CD4-positive, alpha-beta T cell treated with Interleukin-6 at 100 ng/mL for 8 hours (primary cell): ENCODE results near the gene PPP1R13L.
"Not testable (repeated sequence)": the region's sequence is repeated elsewhere in the genome, so short reads cannot be mapped to it uniquely, and the experiment has no call there.

ENCODE experiments used
- DNase-seq: peaks from one replicate; pipeline ENCODE4 v3.0.0-alpha.2; 2020; ENCODE audit warnings: mixed read lengths, low spot score

Gene PPP1R13L

GRCh38 chr19:45429896-45430295 lies 25.0 kb upstream of the PPP1R13L start:
- not testable (repeated sequence) for DNase-seq

- DNase-seq: no peak
These were observed 23.7 kb upstream of the PPP1R13L start for GRCh38 chr19:45428384-45429231.

DNA sequence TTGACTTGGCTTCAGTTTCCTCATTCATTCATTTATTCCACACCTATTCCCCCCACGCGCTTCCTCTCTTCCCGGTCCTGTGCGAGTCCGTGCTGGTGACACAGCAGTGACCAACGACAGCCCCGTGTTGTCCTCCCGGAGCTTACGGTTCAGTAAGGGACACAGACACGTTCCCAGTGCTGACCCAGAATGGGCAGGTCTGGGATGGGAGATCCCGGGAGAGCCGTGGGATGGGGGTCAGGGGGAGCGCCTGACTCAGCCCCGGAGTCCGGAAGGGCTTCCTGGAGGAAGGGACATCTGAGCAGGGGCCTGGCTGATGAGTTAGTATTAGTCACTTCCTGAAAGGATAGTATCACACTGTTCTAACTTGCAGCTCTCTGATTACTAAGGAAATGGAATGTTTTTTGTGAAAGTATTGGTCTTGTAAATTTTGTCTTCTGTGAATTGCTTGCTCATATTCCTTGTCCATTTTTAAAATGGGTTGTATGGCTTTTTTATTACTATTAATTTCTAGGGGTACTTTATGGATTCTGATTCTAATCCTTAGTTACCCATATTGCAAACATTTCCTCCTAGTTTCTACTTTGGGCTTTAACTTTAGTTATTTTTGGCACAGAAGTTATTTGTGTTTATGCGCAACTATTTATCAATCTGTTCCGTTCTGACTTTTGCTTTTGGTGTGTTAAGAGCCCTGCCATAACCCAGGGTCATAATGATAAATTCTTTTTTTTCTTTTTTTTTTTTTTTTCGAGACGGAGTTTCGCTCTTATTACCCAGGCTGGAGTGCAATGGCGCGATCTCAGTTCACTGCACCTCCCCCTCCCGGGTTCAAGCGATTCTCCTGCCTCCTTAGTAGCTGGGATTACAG lies 19.6 kb upstream of the PPP1R13L start:
- peak; percentile 24 for DNase-seq

DNA sequence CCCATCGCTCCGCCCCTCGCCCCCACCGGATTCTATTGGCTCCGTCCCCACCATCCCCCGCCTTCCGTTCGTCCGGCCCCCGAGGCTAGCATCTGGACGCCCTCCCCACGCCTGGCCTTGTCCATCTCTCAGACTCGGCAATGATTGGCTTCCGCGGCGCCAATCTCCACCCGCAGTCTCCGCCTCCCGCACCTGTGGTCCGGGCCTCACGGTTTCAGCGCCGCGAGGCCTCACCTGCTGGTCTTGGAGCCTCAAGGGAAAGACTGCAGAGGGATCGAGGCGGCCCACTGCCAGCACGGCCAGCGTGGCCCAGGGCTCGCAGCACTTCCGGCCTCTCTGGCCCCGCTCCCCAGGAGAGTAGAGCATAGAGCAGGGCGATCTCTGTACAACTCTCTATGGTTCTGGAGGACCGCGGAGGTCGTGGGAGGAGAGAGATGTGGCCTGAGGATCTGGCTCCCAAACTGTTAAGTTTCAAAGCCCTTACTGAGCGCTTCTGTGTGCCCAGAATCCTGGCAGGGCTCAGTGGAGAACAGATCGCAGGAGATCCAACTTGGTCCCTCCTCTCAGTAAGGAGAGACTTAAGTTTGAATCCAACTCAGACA lies 18.8 kb upstream of the PPP1R13L start, which contains the start of gene ERCC1:
ERCC1 (minus strand) TSS at position 329 of the 602 bp plus-strand sequence. CDS start 543 bp downstream, outside the sequence.
- no peak for DNase-seq

GRCh38 chr19:45423033-45423588 lies 18.2 kb upstream of the PPP1R13L start:
- peak; percentile 84 for DNase-seq

DNA sequence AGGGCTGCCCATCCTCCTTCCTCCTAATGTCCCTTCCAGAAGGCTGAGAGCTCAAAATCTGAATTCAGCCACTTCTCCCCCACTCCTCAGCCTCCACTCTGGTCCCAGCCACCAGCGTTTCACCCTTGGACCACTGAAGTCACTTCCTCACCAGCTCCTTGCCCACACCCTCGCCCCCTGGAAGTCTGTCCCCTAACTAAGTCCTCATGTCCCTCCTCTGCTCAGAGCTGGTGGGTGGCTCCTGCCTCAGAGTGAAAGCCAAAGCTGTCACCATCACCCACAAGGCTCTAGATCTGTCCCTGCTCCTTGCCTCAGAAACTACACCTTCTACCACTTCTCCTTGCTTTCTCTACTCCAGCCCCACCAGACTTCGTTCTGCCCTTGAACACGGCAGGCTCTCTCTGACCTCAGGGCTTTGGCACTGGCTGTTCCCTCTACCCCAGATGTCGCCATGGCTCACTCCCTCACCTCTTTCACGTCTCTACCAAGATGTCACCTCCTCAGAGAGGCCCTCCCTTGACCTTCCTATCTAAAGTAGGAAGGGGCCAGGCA lies 17.2 kb upstream of the PPP1R13L start:
- DNase-seq: no peak

- no peak for DNase-seq
These were observed 16.0 kb upstream of the PPP1R13L start for GRCh38 chr19:45420871-45421270.

- DNase-seq: no peak
These were observed 15.5 kb upstream of the PPP1R13L start for GRCh38 chr19:45420356-45420755.

DNA sequence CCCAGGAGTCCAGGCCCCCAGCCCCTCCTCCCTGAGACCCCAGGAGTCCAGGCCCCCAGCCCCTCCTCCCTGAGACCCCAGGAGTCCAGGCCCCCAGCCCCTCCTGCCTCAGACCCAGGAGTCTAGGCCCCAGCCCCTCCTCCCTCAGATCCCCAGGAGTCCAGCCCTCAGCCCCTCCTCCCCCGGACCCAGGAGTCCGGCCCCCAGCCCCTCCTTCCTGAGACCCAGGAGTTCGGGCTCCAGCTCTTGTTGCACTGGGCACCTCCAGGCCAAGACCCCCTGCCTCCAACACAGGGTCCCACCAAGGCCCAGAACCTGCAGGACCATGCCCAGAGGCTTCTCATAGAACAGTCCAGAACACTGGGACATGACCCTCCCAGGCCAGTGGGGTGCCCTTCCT lies 15.0 kb upstream of the PPP1R13L start:
- DNase-seq: no peak

GRCh38 chr19:45419396-45419795 lies 14.5 kb upstream of the PPP1R13L start:
- DNase-seq: no peak

DNA sequence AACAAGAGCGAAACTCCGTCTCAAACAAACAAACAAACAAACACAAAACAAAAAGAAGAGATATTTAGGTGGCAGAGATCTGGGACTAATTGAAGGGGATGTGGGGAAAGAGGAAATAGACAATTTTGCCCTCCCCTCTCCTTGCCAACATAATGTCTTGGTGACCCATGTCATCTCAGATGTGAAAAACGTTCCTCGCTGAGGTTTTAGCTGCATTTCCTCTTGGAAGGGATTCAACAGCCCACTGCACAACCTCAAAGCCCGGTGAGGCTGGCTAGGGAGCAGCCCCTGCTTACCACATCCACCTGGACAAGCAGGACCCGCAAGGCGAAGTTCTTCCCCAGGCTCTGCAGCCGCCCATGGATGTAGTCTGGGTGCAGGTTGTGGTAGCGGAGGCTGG lies 13.9 kb upstream of the PPP1R13L start:
- no peak for DNase-seq

- no peak for DNase-seq
These were observed 12.3 kb upstream of the PPP1R13L start for GRCh38 chr19:45417151-45417550.

GRCh38 chr19:45414468-45414867 lies 9.6 kb upstream of the PPP1R13L start:
- DNase-seq: no peak

- no peak for DNase-seq
These were observed 8.6 kb upstream of the PPP1R13L start for GRCh38 chr19:45413497-45413896.

- not testable (repeated sequence) for DNase-seq
These were observed 5.5 kb upstream of the PPP1R13L start for GRCh38 chr19:45410330-45410729.

GRCh38 chr19:45409557-45409920 lies 4.7 kb upstream of the PPP1R13L start:
- no peak for DNase-seq

DNA sequence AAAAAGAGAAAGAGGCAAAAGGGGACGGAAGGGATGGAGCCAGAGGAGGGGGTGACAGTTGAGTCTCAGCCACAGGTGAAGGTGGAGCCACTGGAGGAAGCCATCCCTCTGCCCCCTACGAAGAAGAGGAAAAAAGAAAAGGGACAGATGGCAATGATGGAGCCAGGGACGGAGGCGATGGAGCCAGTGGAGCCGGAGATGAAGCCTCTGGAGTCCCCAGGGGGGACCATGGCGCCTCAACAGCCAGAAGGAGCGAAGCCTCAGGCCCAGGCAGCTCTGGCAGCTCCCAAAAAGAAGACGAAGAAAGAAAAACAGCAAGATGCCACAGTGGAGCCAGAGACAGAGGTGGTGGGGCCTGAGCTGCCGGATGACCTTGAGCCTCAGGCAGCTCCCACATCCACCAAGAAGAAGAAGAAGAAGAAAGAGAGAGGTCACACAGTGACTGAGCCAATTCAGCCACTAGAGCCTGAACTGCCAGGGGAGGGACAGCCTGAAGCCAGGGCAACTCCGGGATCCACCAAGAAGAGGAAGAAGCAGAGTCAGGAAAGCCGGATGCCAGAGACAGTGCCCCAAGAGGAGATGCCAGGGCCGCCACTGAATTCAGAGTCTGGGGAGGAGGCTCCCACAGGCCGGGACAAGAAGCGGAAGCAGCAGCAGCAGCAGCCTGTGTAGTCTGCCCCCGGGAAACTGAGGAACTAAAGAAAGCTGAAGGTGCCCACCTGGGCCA lies 4.1 kb upstream of the PPP1R13L start:
- no peak for DNase-seq

GRCh38 chr19:45408121-45408520 lies 3.3 kb upstream of the PPP1R13L start:
- no peak for DNase-seq

- DNase-seq: not testable (repeated sequence)
These were observed 2.7 kb upstream of the PPP1R13L start for GRCh38 chr19:45407585-45407984.

GRCh38 chr19:45407091-45407375 lies 2.2 kb upstream of the PPP1R13L start:
- no peak for DNase-seq
